HG03571 (cell line): ENCODE results near the gene LRBA.

Experiments used
- ATAC-seq: cut with Tn5 transposase; IDR thresholded peaks from one replicate; pipeline ENCODE4 v1.9.1; 2021; ENCODE audit not compliant: unreplicated experiment

LRBA gene

GRCh38 chr4:150332086-150332485 lies 683.0 kb downstream of the LRBA start:
- ATAC-seq: no peak

- no peak for ATAC-seq
These were observed 685.7 kb downstream of the LRBA start for GRCh38 chr4:150329373-150329772.

- ATAC-seq: no peak
These were observed 686.6 kb downstream of the LRBA start for GRCh38 chr4:150328496-150328895.

GRCh38 chr4:150327262-150327780 lies 687.8 kb downstream of the LRBA start:
- no peak for ATAC-seq

GRCh38 chr4:150325872-150326271 lies 689.2 kb downstream of the LRBA start:
- ATAC-seq: peak; percentile 93

- no peak for ATAC-seq
These were observed 691.4 kb downstream of the LRBA start for GRCh38 chr4:150323406-150324325.

GRCh38 chr4:150322646-150323045 lies 692.4 kb downstream of the LRBA start:
- no peak for ATAC-seq

- no peak for ATAC-seq
These were observed 694.0 kb downstream of the LRBA start for GRCh38 chr4:150321113-150321512.

- no peak for ATAC-seq
These were observed 696.1 kb downstream of the LRBA start for GRCh38 chr4:150318971-150319370.

- ATAC-seq: no peak
These were observed 696.6 kb downstream of the LRBA start for GRCh38 chr4:150318527-150318926.

- ATAC-seq: no peak
These were observed 698.5 kb downstream of the LRBA start for GRCh38 chr4:150316332-150317205.

GRCh38 chr4:150315691-150316090 lies 699.4 kb downstream of the LRBA start:
- ATAC-seq: no peak

- no peak for ATAC-seq
These were observed 699.9 kb downstream of the LRBA start for GRCh38 chr4:150315175-150315574.

GRCh38 chr4:150314031-150314430 lies 701.1 kb downstream of the LRBA start:
- ATAC-seq: no peak

GRCh38 chr4:150310159-150310895 lies 704.8 kb downstream of the LRBA start:
- ATAC-seq: no peak

- ATAC-seq: no peak
These were observed 706.1 kb downstream of the LRBA start for GRCh38 chr4:150308824-150309472.

- no peak for ATAC-seq
These were observed 708.4 kb downstream of the LRBA start for GRCh38 chr4:150306719-150307118.

- no peak for ATAC-seq
These were observed 709.1 kb downstream of the LRBA start for GRCh38 chr4:150305995-150306394.

GRCh38 chr4:150302553-150302952 lies 712.5 kb downstream of the LRBA start:
- no peak for ATAC-seq

- no peak for ATAC-seq
These were observed 715.3 kb downstream of the LRBA start for GRCh38 chr4:150299816-150300215.
